ENCODE results near the gene P2RY12.

- TF ChIP-seq CTCF (IDR thresholded peaks at IDR 0.05; ENCODE audit: poor library complexity, severe bottlenecking) (no peak), POLR2AphosphoS5 (IDR thresholded peaks at IDR 0.05) (no peak), TAF1 (IDR thresholded peaks at IDR 0.05; ENCODE audit: low read depth) (no peak), MXI1 (conservative IDR thresholded peaks at IDR 0.05; ENCODE audit: poor library complexity, severe bottlenecking) (no peak), EZH2 (IDR thresholded peaks at IDR 0.05; ENCODE audit: borderline replicate concordance, insufficient read depth, low read length, poor library complexity, severe bottlenecking) (no peak)
These were observed 38.3 kb downstream of the P2RY12 start for GRCh38 chr3:151346292-151346691.
